Measurements from ENCODE around the gene DNAJB13.

Gene DNAJB13

GRCh38 chr11:73949246-73949645, 1.6 kb upstream of the DNAJB13 start:
- H3K4me3 ChIP-seq (ENCODE audit: low read depth in 1 of 2, low read length in 2 of 2), result no peak overlapping the region
- no peaks in the 10 kb centered on the region for H3K4me1 ChIP-seq (ENCODE audit: control insufficient read depth in 1 of 2, insufficient read depth in 2 of 2, low read length in 2 of 2)
- H3K36me3 ChIP-seq (ENCODE audit: control insufficient read depth in 1 of 2, insufficient read depth in 2 of 2, low read length in 2 of 2), result no peaks in the 10 kb centered on the region

GRCh38 chr11:73949912-73950311, 914 bp upstream of the DNAJB13 start:
- H3K4me3 ChIP-seq (ENCODE audit: low read depth in 1 of 2, low read length in 2 of 2), result no peak overlapping the region
- no peaks in the 10 kb centered on the region for H3K9me3 ChIP-seq (ENCODE audit: control insufficient read depth in 1 of 2, low read length in 2 of 2)
- no peak overlapping the region for H3K9ac ChIP-seq (ENCODE audit: low read depth in 1 of 2, low read length in 2 of 2)
- H3K36me3 ChIP-seq (ENCODE audit: control insufficient read depth in 1 of 2, insufficient read depth in 2 of 2, low read length in 2 of 2), result no peaks in the 10 kb centered on the region
- H3K27me3 ChIP-seq (ENCODE audit: control insufficient read depth in 1 of 2, insufficient read depth in 2 of 2, low read length in 2 of 2), result no peaks in the 10 kb centered on the region
- no peak overlapping the region for H3K27ac ChIP-seq (ENCODE audit: low read depth, low read length)
- H3K4me1 ChIP-seq (ENCODE audit: control insufficient read depth in 1 of 2, insufficient read depth in 2 of 2, low read length in 2 of 2), result no peaks in the 10 kb centered on the region

More at GRCh38 chr11:73949246-73949645, 1.6 kb upstream of the DNAJB13 start:
- H3K27me3 ChIP-seq (ENCODE audit: control insufficient read depth in 1 of 2, insufficient read depth in 2 of 2, low read length in 2 of 2), result no peaks in the 10 kb centered on the region
- no peaks in the 10 kb centered on the region for H3K9me3 ChIP-seq (ENCODE audit: control insufficient read depth in 1 of 2, low read length in 2 of 2)
- H3K27ac ChIP-seq (ENCODE audit: low read depth, low read length), result no peak overlapping the region
- H3K9ac ChIP-seq (ENCODE audit: low read depth in 1 of 2, low read length in 2 of 2), result no peak overlapping the region

DNA sequence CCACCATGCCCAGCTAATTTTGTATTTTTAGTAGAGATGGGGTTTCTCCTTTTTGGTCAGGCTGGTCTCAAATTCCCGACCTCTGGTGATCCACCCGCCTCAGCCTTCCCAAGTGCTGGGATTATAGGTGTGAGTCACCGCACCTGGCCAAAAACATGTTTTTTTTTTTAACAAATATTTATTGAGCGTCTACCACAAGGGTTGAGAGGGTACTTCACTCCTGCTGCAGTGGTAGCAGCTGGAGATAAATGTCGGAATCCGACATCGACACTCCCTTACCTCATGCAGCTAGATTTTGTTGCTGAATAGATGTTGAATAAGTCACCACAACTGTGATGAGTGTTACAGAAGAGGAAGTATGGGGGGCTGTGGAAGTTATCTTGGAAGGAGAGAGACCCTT, 971 bp downstream of the DNAJB13 start:
- H3K27ac ChIP-seq (ENCODE audit: low read depth, low read length), result no peak overlapping the region
- no peak overlapping the region for H3K4me3 ChIP-seq (ENCODE audit: low read depth in 1 of 2, low read length in 2 of 2)
- peaks cover 0 to 7% of the 10 kb centered on the region in 2 donors for H3K4me1 ChIP-seq (ENCODE audit: control insufficient read depth in 1 of 2, insufficient read depth in 2 of 2, low read length in 2 of 2)
- no peaks in the 10 kb centered on the region for H3K36me3 ChIP-seq (ENCODE audit: control insufficient read depth in 1 of 2, insufficient read depth in 2 of 2, low read length in 2 of 2)
- no peak overlapping the region for H3K9ac ChIP-seq (ENCODE audit: low read depth in 1 of 2, low read length in 2 of 2)
- H3K27me3 ChIP-seq (ENCODE audit: control insufficient read depth in 1 of 2, insufficient read depth in 2 of 2, low read length in 2 of 2), result no peaks in the 10 kb centered on the region
- H3K9me3 ChIP-seq (ENCODE audit: control insufficient read depth in 1 of 2, low read length in 2 of 2), result no peaks in the 10 kb centered on the region

DNA sequence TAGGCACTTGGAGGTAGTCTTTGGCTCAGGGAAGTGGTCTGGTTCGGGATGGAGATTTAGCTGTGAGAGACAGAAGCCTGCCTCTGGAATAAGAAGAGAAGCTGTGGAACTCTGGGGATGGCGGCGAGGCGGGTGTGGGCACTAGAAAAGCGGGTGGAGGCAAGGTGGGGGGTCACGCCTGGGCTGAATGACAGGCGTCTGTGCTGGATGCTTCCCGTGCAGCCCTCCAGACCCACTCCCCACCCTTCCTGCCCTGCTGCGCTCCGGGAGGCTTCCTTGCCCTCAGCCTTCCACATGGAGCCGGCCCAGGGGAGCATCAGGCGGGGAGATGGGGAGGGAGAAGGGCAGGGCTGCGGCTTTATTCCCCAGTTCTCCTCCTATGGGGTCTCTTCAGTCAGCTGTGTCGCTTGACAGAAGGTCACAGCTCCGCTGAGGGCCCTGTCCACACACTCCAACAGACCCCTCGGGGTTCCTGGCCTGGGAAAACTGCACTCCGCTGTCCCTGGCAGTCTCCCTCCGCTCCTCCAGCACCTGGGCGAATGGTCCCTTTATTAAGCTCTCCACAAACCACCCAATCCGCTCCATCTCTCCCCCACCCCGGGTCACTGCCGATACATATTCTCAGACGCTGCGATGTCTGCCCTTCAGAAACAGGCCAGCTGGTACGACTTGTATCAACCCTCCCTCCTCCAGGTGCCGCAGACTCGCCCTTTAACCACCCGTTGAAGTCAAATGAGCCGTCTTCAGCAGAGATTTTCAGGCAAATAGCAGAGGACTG, 6.2 kb downstream of the DNAJB13 start:
- Histone ChIP-seq H3K27ac (ENCODE audit: low read depth, low read length) (no peak overlapping the region), H3K9ac (ENCODE audit: low read depth in 1 of 2, low read length in 2 of 2) (no peak overlapping the region), H3K27me3 (ENCODE audit: control insufficient read depth in 1 of 2, insufficient read depth in 2 of 2, low read length in 2 of 2) (no peaks in the 10 kb centered on the region), H3K4me1 (ENCODE audit: control insufficient read depth in 1 of 2, insufficient read depth in 2 of 2, low read length in 2 of 2) (peaks cover 10 to 19% of the 10 kb centered on the region in 2 donors), H3K4me3 (ENCODE audit: low read depth in 1 of 2, low read length in 2 of 2) (peak overlapping the region in 1 of 2 donors; percentile 52), H3K9me3 (ENCODE audit: control insufficient read depth in 1 of 2, low read length in 2 of 2) (no peaks in the 10 kb centered on the region), H3K36me3 (ENCODE audit: control insufficient read depth in 1 of 2, insufficient read depth in 2 of 2, low read length in 2 of 2) (no peaks in the 10 kb centered on the region)

GRCh38 chr11:73957654-73958361, 7.0 kb downstream of the DNAJB13 start:
- Histone ChIP-seq H3K36me3 (ENCODE audit: control insufficient read depth in 1 of 2, insufficient read depth in 2 of 2, low read length in 2 of 2) (no peaks in the 10 kb centered on the region), H3K27ac (ENCODE audit: low read depth, low read length) (no peak overlapping the region), H3K9me3 (ENCODE audit: control insufficient read depth in 1 of 2, low read length in 2 of 2) (no peaks in the 10 kb centered on the region), H3K4me1 (ENCODE audit: control insufficient read depth in 1 of 2, insufficient read depth in 2 of 2, low read length in 2 of 2) (peaks cover 10 to 19% of the 10 kb centered on the region in 2 donors), H3K27me3 (ENCODE audit: control insufficient read depth in 1 of 2, insufficient read depth in 2 of 2, low read length in 2 of 2) (no peaks in the 10 kb centered on the region), H3K9ac (ENCODE audit: low read depth in 1 of 2, low read length in 2 of 2) (peak overlapping the region in 1 of 2 donors; percentile 12), H3K4me3 (ENCODE audit: low read depth in 1 of 2, low read length in 2 of 2) (peak overlapping the region; percentile 17 to 52)

- Histone ChIP-seq H3K27ac (ENCODE audit: low read depth, low read length) (no peak overlapping the region), H3K36me3 (ENCODE audit: control insufficient read depth in 1 of 2, insufficient read depth in 2 of 2, low read length in 2 of 2) (no peaks in the 10 kb centered on the region), H3K9ac (ENCODE audit: low read depth in 1 of 2, low read length in 2 of 2) (no peak overlapping the region), H3K9me3 (ENCODE audit: control insufficient read depth in 1 of 2, low read length in 2 of 2) (no peaks in the 10 kb centered on the region), H3K4me1 (ENCODE audit: control insufficient read depth in 1 of 2, insufficient read depth in 2 of 2, low read length in 2 of 2) (peaks cover 10 to 19% of the 10 kb centered on the region in 2 donors), H3K27me3 (ENCODE audit: control insufficient read depth in 1 of 2, insufficient read depth in 2 of 2, low read length in 2 of 2) (no peaks in the 10 kb centered on the region), H3K4me3 (ENCODE audit: low read depth in 1 of 2, low read length in 2 of 2) (no peak overlapping the region)
Measured at GRCh38 chr11:73958521-73959141, 7.8 kb downstream of the DNAJB13 start.

GRCh38 chr11:73961321-73961720, 10.5 kb downstream of the DNAJB13 start:
- H3K9me3 ChIP-seq (ENCODE audit: control insufficient read depth in 1 of 2, low read length in 2 of 2), result no peaks in the 10 kb centered on the region
- H3K4me3 ChIP-seq (ENCODE audit: low read depth in 1 of 2, low read length in 2 of 2), result no peak overlapping the region
- no peak overlapping the region for H3K27ac ChIP-seq (ENCODE audit: low read depth, low read length)
- H3K27me3 ChIP-seq (ENCODE audit: control insufficient read depth in 1 of 2, insufficient read depth in 2 of 2, low read length in 2 of 2), result no peaks in the 10 kb centered on the region
- no peak overlapping the region for H3K9ac ChIP-seq (ENCODE audit: low read depth in 1 of 2, low read length in 2 of 2)
- H3K36me3 ChIP-seq (ENCODE audit: control insufficient read depth in 1 of 2, insufficient read depth in 2 of 2, low read length in 2 of 2), result no peaks in the 10 kb centered on the region
- peaks cover 11 to 15% of the 10 kb centered on the region in 2 donors for H3K4me1 ChIP-seq (ENCODE audit: control insufficient read depth in 1 of 2, insufficient read depth in 2 of 2, low read length in 2 of 2)

- Histone ChIP-seq H3K4me1 (ENCODE audit: control insufficient read depth in 1 of 2, insufficient read depth in 2 of 2, low read length in 2 of 2) (peaks cover 10 to 12% of the 10 kb centered on the region in 2 donors), H3K27ac (ENCODE audit: low read depth, low read length) (no peak overlapping the region), H3K27me3 (ENCODE audit: control insufficient read depth in 1 of 2, insufficient read depth in 2 of 2, low read length in 2 of 2) (no peaks in the 10 kb centered on the region), H3K4me3 (ENCODE audit: low read depth in 1 of 2, low read length in 2 of 2) (no peak overlapping the region), H3K9me3 (ENCODE audit: control insufficient read depth in 1 of 2, low read length in 2 of 2) (no peaks in the 10 kb centered on the region), H3K36me3 (ENCODE audit: control insufficient read depth in 1 of 2, insufficient read depth in 2 of 2, low read length in 2 of 2) (no peaks in the 10 kb centered on the region), H3K9ac (ENCODE audit: low read depth in 1 of 2, low read length in 2 of 2) (no peak overlapping the region)
Measured at GRCh38 chr11:73962101-73962705, 11.4 kb downstream of the DNAJB13 start.

DNA sequence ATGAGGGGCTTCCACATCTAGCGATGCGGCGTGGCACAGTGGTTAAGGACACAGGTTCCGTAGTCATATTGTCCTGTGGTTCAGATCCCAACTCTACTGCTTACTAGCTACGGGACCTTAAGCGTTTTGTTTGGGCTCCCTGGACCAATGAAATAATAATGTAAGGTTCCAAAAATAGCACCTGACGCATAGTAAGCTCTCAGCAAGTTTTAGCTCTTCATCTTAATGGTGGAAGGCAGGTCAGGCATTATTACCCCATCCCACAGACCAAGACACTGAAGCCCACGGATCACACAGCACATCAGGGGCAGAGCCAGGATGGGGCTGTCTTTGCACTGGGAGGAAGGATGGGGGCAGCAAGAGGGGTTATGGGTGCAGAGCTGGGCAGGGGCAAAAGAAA, 13.0 kb downstream of the DNAJB13 start:
- no peaks in the 10 kb centered on the region for H3K36me3 ChIP-seq (ENCODE audit: control insufficient read depth in 1 of 2, insufficient read depth in 2 of 2, low read length in 2 of 2)
- H3K9ac ChIP-seq (ENCODE audit: low read depth in 1 of 2, low read length in 2 of 2), result no peak overlapping the region
- H3K4me1 ChIP-seq (ENCODE audit: control insufficient read depth in 1 of 2, insufficient read depth in 2 of 2, low read length in 2 of 2), result peaks cover 0 to 5% of the 10 kb centered on the region in 2 donors
- H3K27ac ChIP-seq (ENCODE audit: low read depth, low read length), result no peak overlapping the region
- H3K4me3 ChIP-seq (ENCODE audit: low read depth in 1 of 2, low read length in 2 of 2), result no peak overlapping the region
- no peaks in the 10 kb centered on the region for H3K9me3 ChIP-seq (ENCODE audit: control insufficient read depth in 1 of 2, low read length in 2 of 2)
- H3K27me3 ChIP-seq (ENCODE audit: control insufficient read depth in 1 of 2, insufficient read depth in 2 of 2, low read length in 2 of 2), result no peaks in the 10 kb centered on the region

Measured in duodenal mucosa (tissue), 2 donors.